ENCODE data around the gene CNOT8. TPM values are rescaled to one million over a fixed set of nuclear protein-coding genes. Genes with fewer than 3 reads are reported as not detected.

CNOT8 gene
- total RNA-seq, 1 experiment from 2014 or later = 45.6 TPM

DNA sequence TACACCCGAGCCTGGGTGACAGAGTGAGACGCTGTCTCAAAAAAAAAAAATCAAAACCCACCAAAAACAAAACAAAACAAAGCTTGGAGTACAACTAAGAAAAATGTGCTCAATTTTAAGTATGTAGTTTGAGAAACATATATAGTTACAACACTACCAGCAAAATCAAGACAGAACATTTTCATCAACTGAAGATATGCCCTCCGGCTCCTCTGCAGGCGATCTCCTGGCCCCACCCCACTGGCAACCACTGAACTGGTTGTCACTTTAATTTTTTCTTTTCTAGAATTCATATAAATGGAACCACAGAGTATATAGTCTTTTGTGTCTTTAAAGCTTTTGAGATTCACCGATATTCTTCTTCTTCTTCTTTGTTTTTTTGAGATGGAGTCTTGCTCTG lies 35.0 kb downstream of the CNOT8 start:
- Mint-ChIP-seq H3K27me3 (ENCODE audit: low read depth) (no peaks in the 10 kb centered on the region), H3K4me3 (no peak overlapping the region)

More for the DNA sequence above, 35.0 kb downstream of the CNOT8 start:
- Histone ChIP-seq H3K79me2 (ENCODE audit: insufficient read depth, low read length) (no peaks in the 10 kb centered on the region), H3K4me1 (ENCODE audit: insufficient read depth, low read length) (no peaks in the 10 kb centered on the region), H2BK5ac (ENCODE audit: insufficient read length, low read length) (no peak overlapping the region), H2BK120ac (ENCODE audit: low read depth, low read length, poor library complexity, severe bottlenecking) (no peak overlapping the region), H3K9ac (ENCODE audit: extremely low read depth, insufficient read length, low read length) (no peak overlapping the region), H2BK20ac (ENCODE audit: low read depth, low read length, poor library complexity, severe bottlenecking) (no peak overlapping the region), H3K56ac (ENCODE audit: insufficient read length, low read depth, low read length) (no peak overlapping the region), H4K20me1 (ENCODE audit: control insufficient read depth, insufficient read depth, insufficient read length) (no peaks in the 10 kb centered on the region), H3K79me1 (ENCODE audit: insufficient read depth, low read depth, low read length, poor library complexity, severe bottlenecking) (no peaks in the 10 kb centered on the region), H3K27ac (ENCODE audit: insufficient read length, low read depth, low read length) (no peak overlapping the region), H3K14ac (ENCODE audit: insufficient read depth, low read length) (no peak overlapping the region), H3T11ph (ENCODE audit: low read length) (no peak overlapping the region), H4K5ac (ENCODE audit: insufficient read length, low read depth, low read length) (no peak overlapping the region), H4K91ac (ENCODE audit: insufficient read length, low read depth, low read length) (no peak overlapping the region), H2AFZ (ENCODE audit: low read length) (no peak overlapping the region), H3K23me2 (ENCODE audit: insufficient read length, low read depth, low read length, poor library complexity, severe bottlenecking) (no peaks in the 10 kb centered on the region), H4K8ac (replicated peaks; ENCODE audit: insufficient read length, low read depth, low read length) (no peak overlapping the region), H3K27me3 (ENCODE audit: insufficient read depth, low read length) (no peaks in the 10 kb centered on the region), H3K4me2 (ENCODE audit: insufficient read depth, insufficient read length, low read length) (no peak overlapping the region), H2BK15ac (ENCODE audit: low read depth, low read length) (no peak overlapping the region), H3K4ac (ENCODE audit: low read depth, low read length) (no peak overlapping the region), H3K23ac (ENCODE audit: insufficient read length, low read depth, low read length) (no peak overlapping the region), H2BK12ac (ENCODE audit: insufficient read length, low read depth, low read length) (no peak overlapping the region), H3K18ac (ENCODE audit: insufficient read length, low read depth, low read length) (no peak overlapping the region), H2AK5ac (ENCODE audit: insufficient read length, low read length) (no peak overlapping the region), H3K9me3 (ENCODE audit: control insufficient read depth, low read depth, low read length) (no peaks in the 10 kb centered on the region)
- DNase-seq = no peak
- Mint-ChIP-seq H3K36me3 (ENCODE audit: insufficient read depth in 1 of 3, low read depth in 3 of 3) (peaks cover 60 to 93% (median 81%) of the 10 kb centered on the region in 3 experiments), H3K27ac (no peak overlapping the region; a peak in 1 of 7 replicates), H3K9me3 (no peaks in the 10 kb centered on the region), H3K4me1 (no peaks in the 10 kb centered on the region)
- TF ChIP-seq, protein P1, sequence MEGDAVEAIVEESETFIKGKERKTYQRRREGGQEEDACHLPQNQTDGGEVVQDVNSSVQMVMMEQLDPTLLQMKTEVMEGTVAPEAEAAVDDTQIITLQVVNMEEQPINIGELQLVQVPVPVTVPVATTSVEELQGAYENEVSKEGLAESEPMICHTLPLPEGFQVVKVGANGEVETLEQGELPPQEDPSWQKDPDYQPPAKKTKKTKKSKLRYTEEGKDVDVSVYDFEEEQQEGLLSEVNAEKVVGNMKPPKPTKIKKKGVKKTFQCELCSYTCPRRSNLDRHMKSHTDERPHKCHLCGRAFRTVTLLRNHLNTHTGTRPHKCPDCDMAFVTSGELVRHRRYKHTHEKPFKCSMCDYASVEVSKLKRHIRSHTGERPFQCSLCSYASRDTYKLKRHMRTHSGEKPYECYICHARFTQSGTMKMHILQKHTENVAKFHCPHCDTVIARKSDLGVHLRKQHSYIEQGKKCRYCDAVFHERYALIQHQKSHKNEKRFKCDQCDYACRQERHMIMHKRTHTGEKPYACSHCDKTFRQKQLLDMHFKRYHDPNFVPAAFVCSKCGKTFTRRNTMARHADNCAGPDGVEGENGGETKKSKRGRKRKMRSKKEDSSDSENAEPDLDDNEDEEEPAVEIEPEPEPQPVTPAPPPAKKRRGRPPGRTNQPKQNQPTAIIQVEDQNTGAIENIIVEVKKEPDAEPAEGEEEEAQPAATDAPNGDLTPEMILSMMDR (conservative IDR thresholded peaks at IDR 0.05) = no peak
- WGBS (ENCODE audit: extremely low coverage, insufficient read length, low lambda C conversion rate) = no CpG with 5 or more reads among the region's 5 CpGs
